HUES6 (cell line): ENCODE measurements around the gene NTSR2.

ENCODE experiments used
- H3K27ac ChIP-seq: 2 replicates; pipeline ENCODE4 v1.7.0; 2013; ENCODE audit warnings: low read depth, mild to moderate bottlenecking, low read length, inconsistent platforms
- H3K27me3 ChIP-seq: 2 replicates; pipeline ENCODE4 v1.6.1; 2013; ENCODE audit warnings: low read length; ENCODE audit not compliant: control insufficient read depth, insufficient read depth
- H3K36me3 ChIP-seq: 2 replicates; pipeline ENCODE4 v1.6.1; 2013; ENCODE audit warnings: low read length; ENCODE audit not compliant: control insufficient read depth, insufficient read depth
- H3K4me1 ChIP-seq: 2 replicates; pipeline ENCODE4 v1.6.1; 2013; ENCODE audit warnings: low read length; ENCODE audit not compliant: control insufficient read depth, insufficient read depth
- H3K4me3 ChIP-seq: 2 replicates; pipeline ENCODE4 v1.5.1; 2013; ENCODE audit warnings: low read depth, low read length
- H3K9ac ChIP-seq: one replicate; pipeline ENCODE4 v1.6.1; 2013; ENCODE audit warnings: mild to moderate bottlenecking, low read length
- H3K9me3 ChIP-seq: 2 replicates; pipeline ENCODE4 v1.6.1; 2013; ENCODE audit warnings: low read depth, low read length; ENCODE audit not compliant: control insufficient read depth, insufficient read depth

The NTSR2 gene

DNA sequence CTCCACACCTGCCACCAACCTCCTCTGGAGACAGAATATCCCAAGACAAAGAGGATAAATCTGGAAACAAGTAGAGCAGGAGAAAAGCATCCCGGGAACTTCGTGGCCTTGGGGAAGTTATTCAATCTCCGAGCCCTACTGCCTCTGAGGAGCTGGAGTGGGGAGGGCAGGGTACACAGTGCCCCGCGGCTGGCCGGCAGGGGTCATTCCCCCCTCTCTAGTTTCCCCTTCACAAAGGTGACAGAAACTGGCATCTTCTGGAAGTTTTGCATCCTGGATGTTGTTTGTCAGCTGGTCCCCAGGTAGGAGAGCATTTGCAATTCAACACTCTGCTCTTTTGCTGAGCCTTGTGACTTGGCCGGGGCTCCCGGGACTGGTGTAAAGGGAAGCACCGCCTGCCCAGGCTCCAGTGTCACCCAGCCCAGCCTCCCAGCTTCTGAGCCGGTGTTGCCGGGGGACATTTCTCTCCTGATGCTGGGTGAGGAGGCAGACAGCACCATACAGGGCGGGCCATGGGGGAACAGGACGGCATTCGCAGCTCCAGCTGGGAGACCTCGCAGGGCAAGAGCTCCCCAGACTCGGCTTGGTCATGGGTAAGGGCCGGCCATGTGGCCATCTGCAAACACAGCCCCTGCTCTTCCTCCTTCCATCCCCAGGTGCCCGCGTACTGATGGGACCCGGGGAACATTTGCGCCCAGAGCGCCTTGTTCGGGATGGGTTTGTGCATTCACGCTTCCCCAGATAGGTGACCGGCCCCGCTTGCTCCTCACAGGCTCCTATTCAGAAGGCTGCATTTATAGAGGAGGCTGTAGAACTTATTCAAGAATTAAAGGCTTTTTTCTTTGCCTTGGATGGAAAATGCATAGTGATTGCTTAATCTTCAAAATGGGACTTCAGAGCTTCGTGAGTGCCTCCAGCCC lies 7.4 kb upstream of the NTSR2 start:
- Histone ChIP-seq H3K9ac (no peak overlapping the region), H3K4me1 (peaks cover 30% of the 10 kb centered on the region), H3K27me3 (peaks cover 7% of the 10 kb centered on the region; the same call in 1 of the 2 replicates), H3K27ac (no peak overlapping the region), H3K36me3 (no peaks in the 10 kb centered on the region), H3K4me3 (no peak overlapping the region), H3K9me3 (no peaks in the 10 kb centered on the region)

DNA sequence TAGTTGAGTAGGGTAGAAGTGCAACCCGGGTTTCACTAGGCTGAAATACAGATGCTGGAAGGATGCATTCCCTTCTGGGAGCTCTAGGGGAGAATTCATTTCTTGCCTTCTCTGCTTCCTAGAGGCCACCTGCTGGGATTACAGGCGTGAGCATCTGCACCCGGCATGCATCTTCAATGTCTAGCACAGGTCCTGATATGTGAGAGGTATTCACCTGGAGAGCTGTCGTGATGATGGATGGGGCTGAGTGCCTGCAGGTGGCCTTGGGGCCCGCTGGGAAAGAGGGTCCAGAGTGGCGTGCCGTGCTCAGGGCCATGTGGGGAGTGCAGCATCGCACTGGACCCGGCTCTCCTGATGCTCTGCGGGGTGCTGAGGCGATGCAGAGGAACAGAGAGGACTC lies 6.6 kb upstream of the NTSR2 start:
- Histone ChIP-seq H3K27me3 (peaks cover 7% of the 10 kb centered on the region; the same call in 1 of the 2 replicates), H3K4me3 (no peak overlapping the region), H3K27ac (no peak overlapping the region), H3K36me3 (no peaks in the 10 kb centered on the region), H3K9ac (no peak overlapping the region), H3K4me1 (peaks cover 30% of the 10 kb centered on the region), H3K9me3 (no peaks in the 10 kb centered on the region)

DNA sequence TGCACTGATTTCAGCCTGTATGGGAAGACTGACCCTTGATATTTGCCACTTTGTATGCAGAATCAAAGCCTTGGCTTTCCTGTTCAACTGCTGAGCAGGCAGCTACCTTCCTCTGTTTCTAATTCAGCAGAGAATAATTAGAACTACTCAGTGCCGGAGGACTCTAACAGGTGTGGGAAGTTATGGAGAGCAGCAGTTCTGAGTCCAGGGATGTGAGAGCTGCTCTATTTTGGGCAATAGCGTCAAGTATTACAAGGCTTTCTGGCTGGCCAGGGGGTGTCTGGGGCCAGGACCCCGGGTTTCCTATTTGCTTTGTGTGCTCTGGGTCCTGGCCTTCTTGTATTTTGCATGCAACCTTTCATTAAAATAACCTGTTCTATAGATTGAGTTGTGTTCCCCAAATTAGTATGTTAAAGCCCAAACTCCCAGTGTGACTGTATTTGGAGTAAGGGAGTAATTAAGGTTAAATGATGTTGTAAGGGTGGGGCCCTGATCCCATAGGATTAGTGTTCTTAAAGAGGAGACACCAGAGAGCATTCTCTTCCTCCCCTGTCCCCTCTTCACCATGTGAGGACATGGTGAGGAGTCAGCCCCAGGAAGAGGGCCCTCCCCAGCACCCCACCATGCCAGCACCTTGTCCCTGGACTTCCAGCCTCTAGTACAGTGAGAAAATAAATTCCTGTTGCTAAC lies 5.6 kb upstream of the NTSR2 start:
- peaks cover 22% of the 10 kb centered on the region for H3K4me1 ChIP-seq
- H3K36me3 ChIP-seq = no peaks in the 10 kb centered on the region
- H3K9ac ChIP-seq = no peak overlapping the region
- peaks cover 16% of the 10 kb centered on the region for H3K27me3 ChIP-seq
- H3K27ac ChIP-seq = no peak overlapping the region
- no peaks in the 10 kb centered on the region for H3K9me3 ChIP-seq
- H3K4me3 ChIP-seq = no peak overlapping the region

DNA sequence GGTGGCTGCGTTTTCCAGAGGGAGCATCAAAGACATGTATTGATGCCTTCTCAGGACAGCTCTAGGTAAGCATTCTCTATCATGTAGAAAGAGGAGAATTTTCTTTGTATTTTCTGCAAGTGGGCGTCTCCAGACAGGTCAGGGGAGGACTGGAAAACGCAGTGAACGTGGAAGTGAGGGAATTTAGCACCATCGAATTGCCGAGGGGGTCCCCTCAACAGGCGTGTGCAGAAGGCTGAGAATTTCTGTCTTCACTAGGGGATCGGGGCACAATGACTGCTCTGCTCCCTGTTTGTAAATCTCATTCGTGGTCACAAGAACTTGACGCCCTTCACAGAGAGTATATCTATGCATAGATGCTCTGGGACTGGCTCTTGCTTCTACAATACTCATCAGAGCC lies 5.0 kb upstream of the NTSR2 start:
- no peak overlapping the region for H3K9ac ChIP-seq
- H3K4me3 ChIP-seq = no peak overlapping the region
- H3K4me1 ChIP-seq = peaks cover 21% of the 10 kb centered on the region
- H3K27me3 ChIP-seq = peaks cover 22% of the 10 kb centered on the region
- no peak overlapping the region for H3K27ac ChIP-seq
- no peaks in the 10 kb centered on the region for H3K9me3 ChIP-seq
- no peaks in the 10 kb centered on the region for H3K36me3 ChIP-seq

DNA sequence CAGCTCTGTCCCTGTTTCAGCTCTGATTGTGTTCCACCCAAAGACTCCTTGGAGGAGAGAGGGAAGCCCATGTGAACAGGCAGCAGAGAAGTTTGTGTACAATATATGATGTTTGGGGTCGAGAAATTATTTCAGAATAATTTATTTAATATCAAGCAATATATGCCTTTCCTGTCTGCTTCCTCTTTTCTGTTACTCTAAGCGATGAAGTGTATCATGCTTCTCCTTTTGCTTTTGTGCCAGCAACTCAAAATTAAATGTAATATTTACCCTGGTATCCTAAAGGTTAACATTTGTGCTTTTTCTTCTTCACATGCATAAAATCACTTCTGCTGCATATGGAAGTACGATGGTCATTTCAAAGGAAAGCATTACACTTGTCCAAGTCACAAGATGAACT lies 2.4 kb upstream of the NTSR2 start:
- no peak overlapping the region for H3K4me3 ChIP-seq
- H3K9me3 ChIP-seq = no peaks in the 10 kb centered on the region
- no peaks in the 10 kb centered on the region for H3K36me3 ChIP-seq
- peaks cover 45% of the 10 kb centered on the region for H3K27me3 ChIP-seq
- peaks cover 12% of the 10 kb centered on the region for H3K4me1 ChIP-seq
- H3K9ac ChIP-seq = no peak overlapping the region
- no peak overlapping the region for H3K27ac ChIP-seq

DNA sequence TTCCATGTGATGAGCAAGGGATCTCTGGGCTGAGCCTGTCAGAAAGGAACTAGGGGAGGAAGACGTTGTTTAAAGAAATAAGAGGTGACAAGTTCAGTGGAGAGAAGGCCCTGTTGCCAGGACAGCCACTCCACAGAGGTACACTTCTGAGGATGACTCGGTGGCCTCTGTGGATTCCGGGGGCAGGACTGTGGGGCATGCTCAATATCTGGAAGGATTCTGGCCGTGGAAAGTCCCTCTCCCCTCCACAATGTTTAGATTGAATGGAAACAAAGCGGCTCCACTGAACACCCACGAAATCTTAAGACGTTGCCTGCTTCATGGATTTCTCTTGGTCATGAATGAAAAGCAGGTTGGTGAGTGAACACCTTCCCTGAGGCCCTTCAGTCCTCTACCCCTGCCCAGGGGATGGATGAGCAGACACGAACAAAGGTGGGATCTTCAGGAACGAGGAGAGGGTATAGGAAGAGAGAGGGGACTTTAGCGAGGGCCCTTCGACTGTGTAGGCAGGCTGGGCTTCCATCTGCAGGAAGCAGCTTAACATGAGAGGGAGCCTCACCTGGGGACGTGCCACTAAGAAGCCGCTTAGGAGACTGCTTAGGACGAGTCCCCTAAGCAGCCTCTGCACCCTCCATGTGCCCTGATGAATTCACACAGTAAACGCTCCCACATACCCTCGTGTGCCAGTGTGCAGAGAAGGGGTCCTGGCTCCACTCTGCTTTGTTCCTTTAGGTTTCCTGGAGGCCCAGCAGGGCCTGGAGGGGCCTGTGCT lies 1.9 kb downstream of the NTSR2 start:
- Histone ChIP-seq H3K27ac (no peak overlapping the region), H3K36me3 (no peaks in the 10 kb centered on the region), H3K9me3 (peaks cover 2% of the 10 kb centered on the region; the same call in 1 of the 2 replicates), H3K9ac (no peak overlapping the region), H3K4me1 (peaks cover 5% of the 10 kb centered on the region), H3K4me3 (no peak overlapping the region), H3K27me3 (peaks cover 42% of the 10 kb centered on the region)

DNA sequence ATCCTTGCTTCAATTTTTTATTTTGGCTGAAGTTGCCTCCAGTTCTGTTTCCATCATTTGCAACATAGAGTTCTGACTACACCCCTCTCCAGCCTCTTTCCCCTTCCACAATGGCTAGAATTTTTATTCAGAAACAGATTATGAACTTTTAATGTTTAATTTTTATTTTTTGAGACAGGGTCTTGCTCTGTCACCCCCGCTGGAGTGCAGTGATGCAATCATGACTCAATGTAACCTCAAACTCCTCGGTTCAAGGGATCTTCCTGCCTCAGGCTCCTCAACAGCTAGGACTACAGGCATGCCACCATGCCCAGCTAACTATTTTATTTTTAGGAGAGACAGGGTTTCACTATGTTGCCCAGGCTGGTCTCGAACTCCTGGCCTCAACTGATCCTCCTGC lies 2.8 kb downstream of the NTSR2 start:
- H3K4me1 ChIP-seq = peaks cover 5% of the 10 kb centered on the region
- H3K27ac ChIP-seq = no peak overlapping the region
- H3K9me3 ChIP-seq = peaks cover 7% of the 10 kb centered on the region; the same call in 1 of the 2 replicates
- H3K36me3 ChIP-seq = no peaks in the 10 kb centered on the region
- H3K27me3 ChIP-seq = peaks cover 42% of the 10 kb centered on the region
- H3K4me3 ChIP-seq = no peak overlapping the region
- H3K9ac ChIP-seq = no peak overlapping the region

DNA sequence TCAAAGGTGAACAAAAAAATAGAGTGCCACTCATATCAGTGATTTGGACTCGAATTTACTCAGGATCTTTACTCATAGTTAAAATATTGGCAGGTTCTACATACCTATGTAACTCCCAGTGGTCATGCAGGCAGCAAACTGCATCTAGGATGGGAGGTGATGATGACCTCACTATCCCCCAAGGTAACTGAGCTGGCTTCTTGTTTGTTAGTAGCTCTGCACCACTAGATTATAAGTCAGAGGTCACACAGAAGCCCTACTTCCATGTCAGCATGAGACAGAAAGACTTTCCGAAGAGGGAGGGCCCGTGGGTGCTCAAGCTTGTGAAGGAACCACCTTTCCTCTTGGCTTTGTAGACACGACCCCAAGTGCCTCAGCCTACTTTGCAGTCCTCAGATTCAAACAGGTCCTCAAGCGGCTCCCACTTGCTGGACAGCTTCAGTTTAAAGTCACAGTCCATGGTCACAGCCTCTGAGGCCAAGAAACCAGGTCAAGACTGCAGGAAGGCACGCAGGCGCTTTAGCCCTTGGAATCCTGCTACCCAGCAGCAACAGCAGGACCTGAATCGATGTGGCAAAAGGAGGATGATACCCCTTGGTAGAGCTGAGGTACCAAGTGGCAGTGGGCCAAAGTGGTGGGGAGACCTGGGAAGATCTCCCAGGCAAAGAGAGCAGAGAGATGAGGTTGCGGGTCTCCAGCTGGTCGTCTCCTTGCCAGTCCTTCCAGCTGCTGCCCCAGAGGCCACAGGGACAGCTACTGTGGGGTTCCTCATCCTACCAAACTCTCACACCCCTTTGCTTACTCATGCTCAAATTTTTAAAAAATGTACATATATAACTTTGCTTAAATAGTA lies 4.3 kb downstream of the NTSR2 start:
- no peaks in the 10 kb centered on the region for H3K36me3 ChIP-seq
- no peak overlapping the region for H3K9ac ChIP-seq
- H3K27ac ChIP-seq = no peak overlapping the region
- H3K9me3 ChIP-seq = peaks cover 7% of the 10 kb centered on the region; the same call in 1 of the 2 replicates
- no peak overlapping the region for H3K4me3 ChIP-seq
- peaks cover 5% of the 10 kb centered on the region for H3K4me1 ChIP-seq
- peaks cover 35% of the 10 kb centered on the region for H3K27me3 ChIP-seq

DNA sequence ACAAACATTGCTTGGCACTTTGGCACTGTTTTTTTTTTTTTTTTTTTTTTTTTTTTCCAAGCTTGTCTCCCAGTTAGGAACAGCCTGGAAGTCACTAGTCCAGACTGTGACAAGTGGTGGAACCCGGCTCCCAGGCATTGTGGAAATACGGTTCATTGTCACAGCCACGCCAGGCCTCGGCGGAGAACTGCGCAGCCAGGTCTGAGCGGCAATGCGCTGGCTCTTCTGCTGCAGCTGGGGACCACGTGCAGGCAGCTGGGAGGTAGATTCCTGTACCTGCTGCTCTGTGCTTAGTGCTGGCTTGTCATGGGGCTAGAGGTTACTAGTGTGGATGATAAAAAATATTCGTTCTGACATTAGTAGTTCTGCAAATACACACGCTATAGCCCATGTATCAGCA lies 5.0 kb downstream of the NTSR2 start:
- H3K9me3 ChIP-seq = peaks cover 7% of the 10 kb centered on the region; the same call in 1 of the 2 replicates
- H3K9ac ChIP-seq = no peak overlapping the region
- H3K27ac ChIP-seq = no peak overlapping the region
- H3K27me3 ChIP-seq = peaks cover 28% of the 10 kb centered on the region
- peaks cover under 1% of the 10 kb centered on the region; the same call in 1 of the 2 replicates for H3K4me1 ChIP-seq
- no peak overlapping the region for H3K4me3 ChIP-seq
- H3K36me3 ChIP-seq = no peaks in the 10 kb centered on the region

DNA sequence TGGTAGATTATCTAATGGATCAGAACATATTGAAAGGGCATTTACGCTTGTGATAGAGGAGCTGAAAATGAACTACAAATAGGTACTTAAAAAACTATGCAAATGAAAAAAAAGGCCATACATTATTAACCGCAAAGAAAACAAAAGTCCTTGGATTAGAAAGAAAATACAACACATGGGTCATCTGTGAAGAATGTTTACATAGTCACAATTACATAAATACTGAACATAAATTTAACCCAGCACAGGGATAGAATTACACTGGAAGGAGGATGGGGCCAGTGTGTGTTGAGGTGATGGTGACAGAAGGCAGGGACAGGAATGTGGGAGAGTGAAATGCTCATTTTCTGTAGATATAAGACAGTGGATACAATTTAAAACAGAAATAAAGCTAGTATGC lies 6.6 kb downstream of the NTSR2 start:
- Histone ChIP-seq H3K27me3 (peaks cover 13% of the 10 kb centered on the region), H3K4me3 (no peak overlapping the region), H3K9me3 (peaks cover 9% of the 10 kb centered on the region; the same call in 1 of the 2 replicates), H3K4me1 (no peaks in the 10 kb centered on the region), H3K9ac (no peak overlapping the region), H3K27ac (no peak overlapping the region), H3K36me3 (no peaks in the 10 kb centered on the region)
